Left ventricle myocardium inferior (tissue), 1 donor: ENCODE results near the gene PSTPIP1. TPM values are rescaled to one million over a fixed set of nuclear protein-coding genes. Genes with fewer than 3 reads are reported as not detected.

Experiments
- DNase-seq: peaks from one replicate; pipeline ENCODE4 v3.0.0-alpha.2; 2020
- H3K27ac ChIP-seq: fragments of 200-600 bp; replicated peaks from 2 replicates; pipeline ENCODE4 v1.8.0; 2021
- H3K27me3 ChIP-seq: fragments of 200-600 bp; 2 replicates; pipeline ENCODE4 v1.8.0; 2021; ENCODE audit warnings: low read depth
- H3K36me3 ChIP-seq: fragments of 200-600 bp; 2 replicates; pipeline ENCODE4 v1.8.0; 2021
- H3K4me1 ChIP-seq: fragments of 200-600 bp; 2 replicates; pipeline ENCODE4 v1.8.0; 2021
- H3K4me3 ChIP-seq: fragments of 200-600 bp; 2 replicates; pipeline ENCODE4 v1.8.0; 2021; ENCODE audit warnings: mild to moderate bottlenecking, moderate library complexity
- H3K9me3 ChIP-seq: fragments of 200-600 bp; replicated peaks from 2 replicates; pipeline ENCODE4 v1.8.0; 2021
- intact Hi-C: fragments of 100-400 bp; cut with micrococcal nuclease; formaldehyde crosslinking; loops from one replicate; pipeline ENCODE4 v1.11.0; 2022
- total RNA-seq: library from RNA; stranded (reverse); fragmentation: NEBNext Ultra II Directional; extraction: Animal tissue kit (Norgen Biotek cat#: 25700); gene quantifications from one replicate; pipeline ENCODE4 v1.2.1, GENCODE V29; 2021
- TF ChIP-seq, protein P1 (sequence below): fragments of 200-600 bp; IDR thresholded peaks from 2 replicates; pipeline ENCODE4 v1.8.0; 2021; ENCODE audit warnings: antibody characterized with exemption, mild to moderate bottlenecking, borderline replicate concordance
- donor health status: DM: no; HTN: yes; CAD: no; lungs with severe emphysema.

The PSTPIP1 gene
- total RNA-seq, 1 donor from 2014 or later: 3.5 TPM

DNA sequence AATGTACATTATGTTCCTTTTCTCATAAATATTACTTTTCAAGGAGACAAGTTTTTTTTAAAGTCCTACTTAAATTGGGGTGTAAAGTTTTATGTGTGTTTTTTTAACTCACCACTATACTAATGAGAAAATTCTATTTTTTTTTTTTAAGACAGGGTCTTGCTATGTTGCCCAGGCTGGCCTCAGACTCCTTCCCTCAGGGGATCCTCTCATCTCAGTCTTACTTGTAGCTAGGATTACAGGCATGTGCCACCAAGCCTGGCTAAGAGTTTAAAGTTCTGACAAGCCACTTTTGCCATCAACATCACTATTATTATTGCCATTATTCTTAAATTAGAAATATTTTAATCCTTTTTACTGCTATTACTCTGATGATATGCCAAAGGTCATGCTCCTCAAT, 68.3 kb downstream of the PSTPIP1 start:
- DNase-seq: no peak
- intact Hi-C loops: no loop called here
- no peaks in the 10 kb centered on the region for H3K9me3 ChIP-seq
- H3K27me3 ChIP-seq: no peaks in the 10 kb centered on the region
- H3K27ac ChIP-seq: no peak overlapping the region
- H3K4me3 ChIP-seq: no peak overlapping the region
- TF ChIP-seq, protein P1, sequence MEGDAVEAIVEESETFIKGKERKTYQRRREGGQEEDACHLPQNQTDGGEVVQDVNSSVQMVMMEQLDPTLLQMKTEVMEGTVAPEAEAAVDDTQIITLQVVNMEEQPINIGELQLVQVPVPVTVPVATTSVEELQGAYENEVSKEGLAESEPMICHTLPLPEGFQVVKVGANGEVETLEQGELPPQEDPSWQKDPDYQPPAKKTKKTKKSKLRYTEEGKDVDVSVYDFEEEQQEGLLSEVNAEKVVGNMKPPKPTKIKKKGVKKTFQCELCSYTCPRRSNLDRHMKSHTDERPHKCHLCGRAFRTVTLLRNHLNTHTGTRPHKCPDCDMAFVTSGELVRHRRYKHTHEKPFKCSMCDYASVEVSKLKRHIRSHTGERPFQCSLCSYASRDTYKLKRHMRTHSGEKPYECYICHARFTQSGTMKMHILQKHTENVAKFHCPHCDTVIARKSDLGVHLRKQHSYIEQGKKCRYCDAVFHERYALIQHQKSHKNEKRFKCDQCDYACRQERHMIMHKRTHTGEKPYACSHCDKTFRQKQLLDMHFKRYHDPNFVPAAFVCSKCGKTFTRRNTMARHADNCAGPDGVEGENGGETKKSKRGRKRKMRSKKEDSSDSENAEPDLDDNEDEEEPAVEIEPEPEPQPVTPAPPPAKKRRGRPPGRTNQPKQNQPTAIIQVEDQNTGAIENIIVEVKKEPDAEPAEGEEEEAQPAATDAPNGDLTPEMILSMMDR: no peak
- H3K36me3 ChIP-seq: no peaks in the 10 kb centered on the region
- peaks cover 55% of the 10 kb centered on the region for H3K4me1 ChIP-seq

DNA sequence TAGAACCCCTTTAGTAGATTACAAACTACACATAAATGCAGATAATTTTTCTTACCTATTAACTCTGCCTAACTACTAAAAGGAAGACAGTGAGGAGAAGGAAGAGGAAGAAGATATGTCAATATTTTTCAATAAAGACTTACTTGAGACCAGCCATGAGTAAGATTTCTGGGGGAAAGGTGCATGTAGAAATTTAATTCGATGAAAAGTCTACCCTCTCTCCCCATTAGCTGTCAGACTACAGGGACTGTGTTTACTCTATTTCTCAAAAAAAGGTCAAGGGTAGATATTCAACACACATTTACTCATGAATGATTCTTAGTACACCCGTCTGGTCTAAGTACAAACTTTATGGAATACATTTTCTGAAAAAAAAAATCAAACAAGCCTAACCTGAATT, 69.1 kb downstream of the PSTPIP1 start:
- Histone ChIP-seq H3K4me3 (no peak overlapping the region), H3K27me3 (no peaks in the 10 kb centered on the region), H3K9me3 (no peaks in the 10 kb centered on the region), H3K4me1 (peaks cover 63% of the 10 kb centered on the region), H3K27ac (no peak overlapping the region), H3K36me3 (no peaks in the 10 kb centered on the region)
- TF ChIP-seq, protein P1: no peak
- DNase-seq: no peak
- intact Hi-C loops: no loop called here

DNA sequence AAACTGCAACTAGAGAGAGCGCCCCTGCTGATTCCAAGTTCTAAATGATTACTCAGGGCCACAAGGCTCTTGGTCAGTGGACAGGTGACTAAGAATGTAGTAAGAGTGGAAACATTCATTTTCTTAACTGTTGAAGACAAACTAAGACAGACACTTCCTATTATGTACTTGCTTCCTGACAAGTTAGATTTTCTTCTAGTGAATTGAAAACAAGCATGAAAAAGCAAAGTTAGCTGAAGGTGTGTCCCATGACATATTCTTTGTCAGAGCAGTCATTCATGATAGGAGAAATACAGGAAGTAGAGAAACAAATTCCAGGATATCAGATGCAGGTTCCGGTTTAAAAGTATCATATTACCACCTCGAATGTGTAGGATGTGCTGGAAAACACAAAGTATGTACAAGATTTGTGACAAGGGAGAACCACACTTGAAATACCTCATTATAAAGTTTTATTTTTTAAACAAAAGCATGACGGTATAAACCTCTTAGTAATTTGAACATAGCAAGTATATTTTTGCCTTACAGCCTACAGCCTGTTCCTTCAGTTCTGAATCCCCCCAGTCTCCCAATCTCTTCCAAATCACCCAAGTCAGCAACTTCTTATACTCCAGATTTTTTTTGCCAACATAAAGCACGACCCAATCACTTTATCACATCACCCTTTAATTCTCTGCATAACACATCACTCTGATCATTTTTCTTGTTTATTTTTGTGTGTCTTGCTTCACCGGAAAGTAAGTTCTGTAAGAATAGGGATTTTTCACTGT, 69.8 kb downstream of the PSTPIP1 start:
- TF ChIP-seq, protein P1: no peak
- H3K9me3 ChIP-seq: no peaks in the 10 kb centered on the region
- no peak overlapping the region for H3K4me3 ChIP-seq
- peaks cover 67% of the 10 kb centered on the region for H3K4me1 ChIP-seq
- no peak for DNase-seq
- H3K27me3 ChIP-seq: no peaks in the 10 kb centered on the region
- no peak overlapping the region for H3K27ac ChIP-seq
- intact Hi-C loops: no loop called here
- no peaks in the 10 kb centered on the region for H3K36me3 ChIP-seq

DNA sequence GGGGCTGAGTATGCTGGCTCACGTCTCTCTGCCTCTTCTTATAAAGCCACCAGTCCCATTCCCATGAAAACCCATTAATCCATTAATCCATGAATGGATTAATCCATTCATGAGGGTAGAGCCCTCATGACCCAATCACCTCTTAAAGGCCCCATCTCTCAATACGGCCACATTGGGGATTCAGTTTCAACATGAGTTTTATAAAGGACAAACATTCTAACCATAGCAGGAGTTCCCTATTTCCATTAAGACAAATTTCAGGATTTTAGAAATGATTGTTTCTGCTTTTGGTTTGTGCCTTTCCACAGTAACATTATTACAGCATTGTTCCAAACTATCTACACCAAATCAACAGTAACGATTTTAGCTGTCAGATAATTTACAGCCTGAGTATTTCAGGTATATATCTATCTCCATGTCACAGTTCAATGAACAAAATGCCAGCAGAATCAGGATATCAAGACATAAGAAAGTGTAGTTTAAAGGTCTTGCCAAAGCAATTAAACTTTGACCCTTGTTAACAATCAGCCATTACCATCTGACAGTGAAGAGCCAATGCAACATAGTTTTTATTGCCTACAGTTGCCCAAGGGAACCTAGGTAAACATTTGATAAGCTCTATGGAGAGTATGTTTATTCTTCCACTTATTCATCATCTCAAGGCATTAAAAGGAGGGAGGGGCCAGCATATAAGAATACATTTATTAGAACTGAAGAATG, 72.2 kb downstream of the PSTPIP1 start:
- TF ChIP-seq, protein P1: no peak
- peak overlapping the region; percentile 4 for H3K27ac ChIP-seq
- no peak overlapping the region for H3K4me3 ChIP-seq
- intact Hi-C loops: no loop called here
- no peak for DNase-seq
- no peaks in the 10 kb centered on the region for H3K27me3 ChIP-seq
- H3K9me3 ChIP-seq: no peaks in the 10 kb centered on the region
- no peaks in the 10 kb centered on the region for H3K36me3 ChIP-seq
- peaks cover 54% of the 10 kb centered on the region for H3K4me1 ChIP-seq

DNA sequence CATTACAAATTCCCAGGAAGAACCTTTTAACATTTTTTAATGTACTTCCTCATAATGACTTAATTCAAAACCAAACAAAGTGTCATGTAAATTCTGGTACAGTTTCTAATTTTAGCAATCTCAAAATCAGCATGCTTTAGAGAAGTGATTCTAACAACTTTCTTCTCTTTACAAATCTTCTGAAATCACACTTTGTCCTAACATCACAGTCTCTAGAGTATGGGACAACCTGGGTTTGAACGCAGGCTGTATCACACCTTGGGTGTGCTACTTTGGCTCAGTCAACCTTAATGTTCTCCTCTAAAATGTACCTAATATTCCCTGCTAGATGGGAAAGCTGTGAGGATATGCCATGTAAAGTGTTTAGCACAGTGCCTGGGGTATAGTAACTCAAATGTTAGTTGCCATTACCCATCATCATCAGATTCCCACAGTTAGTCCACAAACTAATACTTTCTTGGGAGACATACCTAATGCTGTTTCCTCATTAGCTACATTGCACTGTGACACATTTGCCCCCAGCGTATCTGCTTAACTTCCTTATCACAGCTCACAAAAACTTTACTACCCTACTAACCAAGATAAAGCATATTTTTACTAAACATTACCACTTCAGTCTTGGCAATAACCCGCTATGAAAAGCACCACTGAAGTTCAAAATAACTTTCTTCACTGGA, 72.9 kb downstream of the PSTPIP1 start:
- Histone ChIP-seq H3K4me1 (peaks cover 52% of the 10 kb centered on the region), H3K4me3 (no peak overlapping the region), H3K9me3 (no peaks in the 10 kb centered on the region), H3K36me3 (no peaks in the 10 kb centered on the region), H3K27me3 (no peaks in the 10 kb centered on the region), H3K27ac (peak overlapping the region; percentile 4)
- no peak for DNase-seq
- TF ChIP-seq, protein P1: no peak
- intact Hi-C loops: no loop called here
